Measurements from ENCODE around the gene TPD52L1.
"Not testable (repeated sequence)": the region's sequence is repeated elsewhere in the genome, so short reads cannot be mapped to it uniquely, and the experiment has no call there.

TPD52L1 gene

GRCh38 chr6:125144822-125145221 lies 8.8 kb upstream of the TPD52L1 start:
- no peak for DNase-seq

GRCh38 chr6:125149256-125150144 lies 4.1 kb upstream of the TPD52L1 start:
- no peak for DNase-seq

- DNase-seq, result no peak
These were observed 1.9 kb upstream of the TPD52L1 start for GRCh38 chr6:125151700-125152099.

- peak; percentile 3 for DNase-seq
These were observed 666 bp downstream of the TPD52L1 start for GRCh38 chr6:125154118-125154760.

- peak; percentile 56 for DNase-seq
These were observed 1.2 kb downstream of the TPD52L1 start for GRCh38 chr6:125154761-125155135.

- DNase-seq, result no peak
These were observed 1.8 kb downstream of the TPD52L1 start for GRCh38 chr6:125155344-125155743.

GRCh38 chr6:125156496-125156895 lies 2.9 kb downstream of the TPD52L1 start:
- DNase-seq, result no peak

- DNase-seq, result no peak
These were observed 3.7 kb downstream of the TPD52L1 start for GRCh38 chr6:125157280-125157679.

- DNase-seq, result no peak
These were observed 4.2 kb downstream of the TPD52L1 start for GRCh38 chr6:125157725-125158124.

GRCh38 chr6:125163339-125163738 lies 9.8 kb downstream of the TPD52L1 start:
- DNase-seq, result not testable (repeated sequence)

GRCh38 chr6:125163811-125164210 lies 10.2 kb downstream of the TPD52L1 start:
- no peak for DNase-seq

GRCh38 chr6:125164696-125165095 lies 11.1 kb downstream of the TPD52L1 start:
- no peak for DNase-seq

GRCh38 chr6:125165256-125165655 lies 11.7 kb downstream of the TPD52L1 start:
- no peak for DNase-seq

- no peak for DNase-seq
These were observed 12.2 kb downstream of the TPD52L1 start for GRCh38 chr6:125165776-125166175.

- no peak for DNase-seq
These were observed 13.1 kb downstream of the TPD52L1 start for GRCh38 chr6:125166711-125167110.

GRCh38 chr6:125167579-125167978 lies 14.0 kb downstream of the TPD52L1 start:
- DNase-seq, result no peak

GRCh38 chr6:125169058-125169457 lies 15.5 kb downstream of the TPD52L1 start:
- no peak for DNase-seq

- DNase-seq, result no peak
These were observed 15.9 kb downstream of the TPD52L1 start for GRCh38 chr6:125169522-125169921.

- DNase-seq, result no peak
These were observed 16.8 kb downstream of the TPD52L1 start for GRCh38 chr6:125170376-125170775.

GRCh38 chr6:125173341-125174095 lies 19.9 kb downstream of the TPD52L1 start:
- DNase-seq, result no peak

GRCh38 chr6:125174626-125175025 lies 21.1 kb downstream of the TPD52L1 start:
- no peak for DNase-seq

- DNase-seq, result no peak
These were observed 22.0 kb downstream of the TPD52L1 start for GRCh38 chr6:125175466-125176048.
